ENCODE measurements around the gene OPCML. TPM values are rescaled to one million over a fixed set of nuclear protein-coding genes. Genes with fewer than 3 reads are reported as not detected.

Gene OPCML
- total RNA-seq, 1 donor from 2014 or later = 0.12 TPM

GRCh38 chr11:133038850-133039249 lies 493.5 kb downstream of the OPCML start:
- no peak overlapping the region for H3K4me3 ChIP-seq
- TF ChIP-seq, protein P1, sequence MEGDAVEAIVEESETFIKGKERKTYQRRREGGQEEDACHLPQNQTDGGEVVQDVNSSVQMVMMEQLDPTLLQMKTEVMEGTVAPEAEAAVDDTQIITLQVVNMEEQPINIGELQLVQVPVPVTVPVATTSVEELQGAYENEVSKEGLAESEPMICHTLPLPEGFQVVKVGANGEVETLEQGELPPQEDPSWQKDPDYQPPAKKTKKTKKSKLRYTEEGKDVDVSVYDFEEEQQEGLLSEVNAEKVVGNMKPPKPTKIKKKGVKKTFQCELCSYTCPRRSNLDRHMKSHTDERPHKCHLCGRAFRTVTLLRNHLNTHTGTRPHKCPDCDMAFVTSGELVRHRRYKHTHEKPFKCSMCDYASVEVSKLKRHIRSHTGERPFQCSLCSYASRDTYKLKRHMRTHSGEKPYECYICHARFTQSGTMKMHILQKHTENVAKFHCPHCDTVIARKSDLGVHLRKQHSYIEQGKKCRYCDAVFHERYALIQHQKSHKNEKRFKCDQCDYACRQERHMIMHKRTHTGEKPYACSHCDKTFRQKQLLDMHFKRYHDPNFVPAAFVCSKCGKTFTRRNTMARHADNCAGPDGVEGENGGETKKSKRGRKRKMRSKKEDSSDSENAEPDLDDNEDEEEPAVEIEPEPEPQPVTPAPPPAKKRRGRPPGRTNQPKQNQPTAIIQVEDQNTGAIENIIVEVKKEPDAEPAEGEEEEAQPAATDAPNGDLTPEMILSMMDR (IDR thresholded peaks at IDR 0.05) = no peak
- no peak overlapping the region for H3K27ac ChIP-seq
- ATAC-seq (no peak), DNase-seq (no peak)
- peaks cover 6% of the 10 kb centered on the region for H3K27me3 ChIP-seq (ENCODE audit: low read depth)
- H3K4me1 ChIP-seq = no peaks in the 10 kb centered on the region
- H3K36me3 ChIP-seq = no peaks in the 10 kb centered on the region
- no peaks in the 10 kb centered on the region for H3K9me3 ChIP-seq
- intact Hi-C loops (cut with DNase I) = no loop called here

DNA sequence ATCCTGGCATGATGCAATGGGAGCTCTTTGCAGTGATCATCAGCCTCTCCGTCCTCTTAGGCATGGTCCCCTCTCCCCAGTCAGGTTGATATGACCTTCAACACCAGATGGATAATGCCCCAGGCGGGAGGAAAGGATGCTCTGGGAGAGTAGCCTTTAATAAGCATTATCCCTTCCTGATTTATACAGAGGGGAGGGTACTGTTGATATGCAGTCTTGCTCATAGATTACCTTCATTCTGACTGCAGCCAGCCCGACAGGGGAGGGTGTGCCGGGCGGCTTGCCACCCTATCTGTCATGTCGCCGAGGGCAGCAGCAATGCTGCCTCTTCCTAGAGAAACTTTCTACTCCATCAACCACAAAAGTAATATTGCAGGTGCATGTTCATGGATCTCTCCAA lies 497.4 kb downstream of the OPCML start:
- peaks cover 2% of the 10 kb centered on the region for H3K27me3 ChIP-seq (ENCODE audit: low read depth)
- intact Hi-C loops (cut with DNase I) = no loop called here
- DNase-seq = no peak
- no peaks in the 10 kb centered on the region for H3K9me3 ChIP-seq
- TF ChIP-seq, protein P1 (IDR thresholded peaks at IDR 0.05) = no peak
- no peaks in the 10 kb centered on the region for H3K4me1 ChIP-seq
- no peaks in the 10 kb centered on the region for H3K36me3 ChIP-seq
- ATAC-seq = no peak
- H3K27ac ChIP-seq = no peak overlapping the region
- no peak overlapping the region for H3K4me3 ChIP-seq

GRCh38 chr11:133029107-133029506 lies 503.2 kb downstream of the OPCML start:
- Histone ChIP-seq H3K4me3 (no peak overlapping the region), H3K4me1 (no peaks in the 10 kb centered on the region), H3K27me3 (ENCODE audit: low read depth) (peaks cover 8% of the 10 kb centered on the region), H3K9me3 (no peaks in the 10 kb centered on the region), H3K27ac (no peak overlapping the region), H3K36me3 (no peaks in the 10 kb centered on the region)
- DNase-seq (no peak), ATAC-seq (no peak)
- TF ChIP-seq, protein P1 (IDR thresholded peaks at IDR 0.05) = no peak
- intact Hi-C loops (cut with DNase I) = no loop called here

GRCh38 chr11:133026952-133027351 lies 505.3 kb downstream of the OPCML start:
- H3K4me1 ChIP-seq = no peaks in the 10 kb centered on the region
- H3K27ac ChIP-seq = no peak overlapping the region
- H3K27me3 ChIP-seq (ENCODE audit: low read depth) = peaks cover 8% of the 10 kb centered on the region
- no peaks in the 10 kb centered on the region for H3K36me3 ChIP-seq
- DNase-seq = no peak
- intact Hi-C loops (cut with DNase I) = no loop called here
- no peak for ATAC-seq
- H3K4me3 ChIP-seq = no peak overlapping the region
- TF ChIP-seq, protein P1 (IDR thresholded peaks at IDR 0.05) = no peak
- H3K9me3 ChIP-seq = no peaks in the 10 kb centered on the region

- H3K36me3 ChIP-seq = no peaks in the 10 kb centered on the region
- no peaks in the 10 kb centered on the region for H3K9me3 ChIP-seq
- no peaks in the 10 kb centered on the region for H3K4me1 ChIP-seq
- intact Hi-C loops (cut with DNase I) = no loop called here
- DNase-seq = no peak
- TF ChIP-seq, protein P1 (IDR thresholded peaks at IDR 0.05) = no peak
- H3K27me3 ChIP-seq (ENCODE audit: low read depth) = peaks cover 3% of the 10 kb centered on the region
- H3K4me3 ChIP-seq = no peak overlapping the region
- no peak overlapping the region for H3K27ac ChIP-seq
- ATAC-seq = no peak
Measured at GRCh38 chr11:133024301-133024700, 508.0 kb downstream of the OPCML start.

DNA sequence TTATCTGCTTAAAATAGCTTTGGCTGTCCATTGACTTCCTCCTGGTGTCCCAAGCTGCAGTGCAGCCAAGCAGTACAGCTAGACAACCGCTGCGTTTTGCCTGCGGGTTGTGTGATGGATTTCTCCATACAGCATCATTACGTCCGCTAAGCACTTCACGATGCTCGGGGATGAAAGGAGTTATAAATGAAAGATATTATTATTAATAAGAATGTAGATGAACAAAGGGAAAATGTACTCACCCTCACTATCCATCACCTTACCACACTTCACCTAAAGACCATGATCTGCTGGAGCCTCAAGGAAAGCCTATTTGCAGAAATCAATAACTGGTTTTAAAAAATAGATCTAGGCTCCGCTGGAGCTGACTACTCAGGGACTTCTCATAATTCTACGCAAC lies 509.1 kb downstream of the OPCML start:
- Histone ChIP-seq H3K9me3 (no peaks in the 10 kb centered on the region), H3K27me3 (ENCODE audit: low read depth) (peaks cover 3% of the 10 kb centered on the region), H3K27ac (no peak overlapping the region), H3K4me1 (no peaks in the 10 kb centered on the region), H3K36me3 (no peaks in the 10 kb centered on the region), H3K4me3 (no peak overlapping the region)
- ATAC-seq (no peak), DNase-seq (no peak)
- TF ChIP-seq, protein P1 (IDR thresholded peaks at IDR 0.05) = no peak
- intact Hi-C loops (cut with DNase I) = no loop called here

Data from lower lobe of right lung (tissue), 2 donors.